ENCODE results near the gene TAF7. TPM values are rescaled to one million over a fixed set of nuclear protein-coding genes. Genes with fewer than 3 reads are reported as not detected.

The TAF7 gene, protein sequence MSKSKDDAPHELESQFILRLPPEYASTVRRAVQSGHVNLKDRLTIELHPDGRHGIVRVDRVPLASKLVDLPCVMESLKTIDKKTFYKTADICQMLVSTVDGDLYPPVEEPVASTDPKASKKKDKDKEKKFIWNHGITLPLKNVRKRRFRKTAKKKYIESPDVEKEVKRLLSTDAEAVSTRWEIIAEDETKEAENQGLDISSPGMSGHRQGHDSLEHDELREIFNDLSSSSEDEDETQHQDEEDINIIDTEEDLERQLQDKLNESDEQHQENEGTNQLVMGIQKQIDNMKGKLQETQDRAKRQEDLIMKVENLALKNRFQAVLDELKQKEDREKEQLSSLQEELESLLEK
- 67.1 and 89.5 TPM in 2 replicates for total RNA-seq

GRCh38 chr5:141320225-141321169 lies at the start of gene TAF7:
Gene TAF7 (minus strand): TSS chr5:141320784. CDS start chr5:141320044, 740 bp downstream.

DNA sequence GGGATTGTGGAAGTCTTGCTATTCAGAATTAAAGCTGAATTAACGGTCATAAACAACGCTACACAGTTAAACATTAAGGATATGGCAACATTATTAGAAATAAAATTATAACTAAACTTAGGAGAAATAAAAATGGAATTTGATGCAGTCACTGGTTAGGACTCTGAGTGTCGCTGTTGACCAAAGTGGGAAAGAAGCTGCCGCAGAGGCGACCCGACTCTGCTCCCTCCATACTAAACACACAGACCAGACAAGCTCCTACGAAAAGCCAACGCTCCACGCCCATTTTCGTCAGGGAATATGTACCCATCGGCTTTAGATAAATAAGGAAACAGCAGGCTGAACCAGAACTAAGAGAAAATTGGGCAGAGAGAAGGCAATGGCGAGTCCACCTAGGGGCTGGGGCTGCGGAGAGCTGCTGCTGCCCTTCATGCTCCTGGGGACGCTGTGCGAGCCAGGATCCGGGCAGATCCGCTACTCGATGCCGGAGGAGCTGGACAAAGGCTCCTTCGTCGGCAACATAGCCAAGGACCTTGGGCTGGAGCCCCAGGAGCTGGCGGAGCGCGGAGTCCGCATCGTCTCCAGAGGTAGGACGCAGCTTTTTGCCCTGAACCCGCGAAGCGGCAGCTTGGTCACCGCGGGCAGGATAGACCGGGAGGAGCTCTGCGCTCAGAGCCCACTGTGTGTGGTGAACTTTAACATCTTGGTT lies 43.5 kb upstream of the TAF7 start, which contains the start of gene PCDHGA5:
PCDHGA5 (plus strand) TSS at position 211 of the 709 bp plus-strand sequence; CDS start at position 380, 169 bp downstream.

GRCh38 chr5:141359790-141360426 lies 39.3 kb upstream of the TAF7 start, which contains the start of gene PCDHGB2:
Gene PCDHGB2 (plus strand): TSS chr5:141359994. CDS start chr5:141360136, 142 bp downstream.

DNA sequence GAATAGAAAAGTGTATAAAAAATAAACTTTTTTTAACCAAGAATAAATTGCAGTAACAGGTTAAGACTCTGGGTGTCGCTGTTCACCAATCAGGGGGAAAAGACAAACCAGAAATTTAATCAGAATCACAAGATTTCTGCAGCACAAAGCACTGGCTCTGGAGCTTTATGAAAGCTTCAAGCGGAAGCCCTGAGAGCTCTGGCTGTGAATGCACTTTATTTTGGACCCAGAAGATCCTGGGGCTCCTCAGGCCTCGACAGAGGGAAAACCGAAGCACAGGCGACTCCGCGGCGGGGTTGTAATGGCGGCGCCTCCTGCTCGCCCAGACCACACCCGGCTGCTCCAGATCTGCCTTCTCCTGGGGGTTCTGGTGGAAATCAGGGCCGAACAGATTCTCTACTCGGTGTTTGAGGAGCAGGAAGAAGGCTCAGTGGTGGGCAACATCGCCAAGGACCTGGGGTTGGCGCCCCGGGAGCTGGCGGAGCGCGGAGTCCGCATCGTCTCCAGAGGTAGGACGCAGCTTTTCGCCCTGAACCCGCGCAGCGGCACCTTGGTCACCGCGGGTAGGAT lies 34.4 kb upstream of the TAF7 start, which contains the start of gene PCDHGA4:
PCDHGA4 (plus strand) TSS at position 122 of the 570 bp plus-strand sequence; CDS start at position 209, 87 bp downstream.

DNA sequence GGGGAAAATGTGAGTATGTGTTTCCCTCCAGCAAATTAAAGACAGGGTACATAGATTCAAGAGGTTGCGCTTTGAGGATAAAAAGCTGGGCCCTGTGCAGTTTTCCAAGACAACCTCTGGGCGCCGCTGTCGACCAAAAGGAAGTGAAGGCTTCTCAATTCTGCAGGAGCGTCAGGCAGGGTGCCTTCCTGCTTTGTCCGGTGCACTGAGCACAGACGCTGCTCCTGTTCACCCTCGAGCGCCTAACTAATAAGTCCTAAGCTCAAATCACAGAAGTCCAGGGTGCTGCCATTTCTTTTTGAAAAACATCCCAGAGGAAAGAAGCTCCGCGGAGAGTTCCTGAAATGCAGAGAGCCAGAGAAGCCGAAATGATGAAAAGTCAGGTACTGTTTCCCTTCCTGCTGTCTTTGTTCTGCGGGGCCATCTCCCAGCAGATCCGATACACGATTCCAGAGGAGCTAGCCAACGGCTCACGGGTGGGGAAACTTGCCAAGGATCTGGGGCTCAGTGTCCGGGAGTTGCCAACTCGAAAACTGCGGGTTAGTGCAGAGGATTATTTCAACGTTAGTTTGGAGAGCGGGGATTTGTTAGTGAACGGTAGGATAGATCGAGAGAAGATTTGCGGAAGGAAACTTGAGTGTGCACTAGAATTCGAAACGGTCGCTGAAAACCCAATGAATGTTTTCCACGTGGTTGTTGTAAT lies 29.5 kb upstream of the TAF7 start, which contains the start of gene PCDHGB1:
PCDHGB1 (plus strand) TSS at position 183 of the 703 bp plus-strand sequence; CDS start at position 345, 162 bp downstream.

GRCh38 chr5:141343242-141343952 lies 22.8 kb upstream of the TAF7 start, which contains the start of gene PCDHGA3:
Gene PCDHGA3 (plus strand): TSS chr5:141343829. CDS start chr5:141344034, 205 bp downstream.

DNA sequence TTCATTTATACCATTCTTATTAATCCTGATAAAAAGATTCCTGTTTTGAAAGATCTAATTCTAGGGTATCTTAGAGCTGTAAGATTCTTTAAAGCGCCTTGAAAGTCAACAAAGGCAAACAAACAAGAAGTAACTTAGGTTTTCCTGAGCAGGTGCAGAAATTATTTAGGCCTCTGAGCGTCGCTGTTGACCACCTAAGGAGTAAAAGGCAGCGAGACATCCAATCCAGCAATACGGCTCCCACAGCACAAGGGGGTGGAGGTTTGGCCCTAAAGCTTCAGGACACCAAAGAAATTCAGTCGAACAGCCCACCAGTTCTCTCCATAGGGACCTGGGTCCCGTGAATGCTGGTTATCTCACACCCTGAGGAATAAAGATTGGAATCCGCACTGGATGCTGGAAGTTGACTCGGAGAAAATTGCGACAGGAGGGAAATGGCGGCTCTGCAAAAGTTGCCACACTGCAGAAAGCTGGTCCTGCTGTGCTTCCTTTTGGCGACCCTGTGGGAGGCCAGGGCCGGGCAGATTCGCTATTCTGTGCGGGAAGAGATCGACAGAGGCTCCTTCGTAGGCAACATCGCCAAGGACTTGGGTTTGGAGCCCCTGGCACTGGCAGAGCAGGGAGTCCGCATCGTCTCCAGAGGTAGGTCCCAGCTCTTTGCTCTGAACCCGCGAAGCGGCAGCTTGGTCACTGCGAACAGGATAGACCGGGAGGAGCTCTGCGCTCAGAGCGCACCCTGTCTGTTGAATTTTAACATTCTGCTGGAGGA lies 18.1 kb upstream of the TAF7 start, which contains the start of gene PCDHGA2:
PCDHGA2 (plus strand) TSS at position 223 of the 769 bp plus-strand sequence.

GRCh38 chr5:141330299-141331080 lies 9.9 kb upstream of the TAF7 start, which contains the start of gene PCDHGA1:
Gene PCDHGA1 (plus strand): TSS chr5:141330514.

GRCh38 chr5:141303756-141304155 lies 16.8 kb downstream of the TAF7 start, which contains the start of gene SLC25A2:
Gene SLC25A2 (minus strand): TSS chr5:141304049. CDS start chr5:141303865, 184 bp downstream.

Other genes with a start within 250 kb of the TAF7 start
- 1.3 and 8.4 TPM in 2 replicates for gene PCDHB2, start 226.2 kb downstream of the TAF7 start, total RNA-seq
- gene PCDHB3, start 220.3 kb downstream of the TAF7 start, total RNA-seq = 0.16 and 0.52 TPM in 2 replicates
- 0.94 TPM in 1 of 2 replicates, not detected in the other for gene PCDHB4, start 199.0 kb downstream of the TAF7 start, total RNA-seq
- gene PCDHB5, start 185.6 kb downstream of the TAF7 start, total RNA-seq = 0.32 and 3.3 TPM in 2 replicates
- gene PCDHB6, start 170.7 kb downstream of the TAF7 start, total RNA-seq = 0.16 and 0.17 TPM in 2 replicates
- 0.32 and 0.60 TPM in 2 replicates for gene PCDHB7, start 148.1 kb downstream of the TAF7 start, total RNA-seq
- gene PCDHB8, start 143.0 kb downstream of the TAF7 start, total RNA-seq = 0.32 and 0.69 TPM in 2 replicates
- gene PCDHB16, start 138.4 kb downstream of the TAF7 start, total RNA-seq = 0.16 and 2.1 TPM in 2 replicates
- gene PCDHB9, start 133.6 kb downstream of the TAF7 start, total RNA-seq = 0.16 and 0.69 TPM in 2 replicates
- 0.47 and 1.4 TPM in 2 replicates for gene PCDHB10, start 128.4 kb downstream of the TAF7 start, total RNA-seq
- gene PCDHB11, start 121.2 kb downstream of the TAF7 start, total RNA-seq = 0.16 and 0.69 TPM in 2 replicates
- 0.16 and 0.86 TPM in 2 replicates for gene PCDHB12, start 112.1 kb downstream of the TAF7 start, total RNA-seq
- 0.32 and 0.94 TPM in 2 replicates for gene PCDHB13, start 106.9 kb downstream of the TAF7 start, total RNA-seq
- gene PCDHB14, start 97.4 kb downstream of the TAF7 start, total RNA-seq = 0.63 and 2.6 TPM in 2 replicates
- 0.32 and 0.60 TPM in 2 replicates for gene PCDHB15, start 75.4 kb downstream of the TAF7 start, total RNA-seq
- gene SLC25A2, start 16.7 kb downstream of the TAF7 start, total RNA-seq = 0.32 TPM in 1 of 2 replicates, not detected in the other
- 1.3 and 1.9 TPM in 2 replicates for gene PCDHGA1, start 9.7 kb upstream of the TAF7 start, total RNA-seq
- 2.3 and 4.9 TPM in 2 replicates for gene PCDHGA2, start 18.0 kb upstream of the TAF7 start, total RNA-seq
- gene PCDHGA3, start 23.0 kb upstream of the TAF7 start, total RNA-seq = 1.0 and 1.9 TPM in 2 replicates
- gene PCDHGB1, start 29.3 kb upstream of the TAF7 start, total RNA-seq = 1.5 and 3.8 TPM in 2 replicates
- gene PCDHGA4, start 34.2 kb upstream of the TAF7 start, total RNA-seq = 1.1 and 4.7 TPM in 2 replicates
- gene PCDHGB2, start 39.2 kb upstream of the TAF7 start, total RNA-seq = 3.0 and 4.1 TPM in 2 replicates
- gene PCDHGA5, start 43.4 kb upstream of the TAF7 start, total RNA-seq = 1.6 and 2.0 TPM in 2 replicates
- 5.1 and 5.4 TPM in 2 replicates for gene PCDHGB3, start 49.5 kb upstream of the TAF7 start, total RNA-seq
- 2.4 and 3.9 TPM in 2 replicates for gene PCDHGA6, start 53.1 kb upstream of the TAF7 start, total RNA-seq
- gene PCDHGA7, start 62.0 kb upstream of the TAF7 start, total RNA-seq = 5.7 and 11.5 TPM in 2 replicates
- 26.7 and 34.0 TPM in 2 replicates for gene PCDHGB4, start 66.9 kb upstream of the TAF7 start, total RNA-seq
- gene PCDHGA8, start 71.8 kb upstream of the TAF7 start, total RNA-seq = 3.5 and 4.4 TPM in 2 replicates
- 33.0 and 33.1 TPM in 2 replicates for gene PCDHGB5, start 77.2 kb upstream of the TAF7 start, total RNA-seq
- gene PCDHGA9, start 82.0 kb upstream of the TAF7 start, total RNA-seq = 2.9 and 3.8 TPM in 2 replicates
- gene PCDHGB6, start 87.2 kb upstream of the TAF7 start, total RNA-seq = 3.0 and 3.7 TPM in 2 replicates
- gene PCDHGA10, start 92.2 kb upstream of the TAF7 start, total RNA-seq = 2.3 and 7.1 TPM in 2 replicates
- gene PCDHGB7, start 96.9 kb upstream of the TAF7 start, total RNA-seq = 5.2 and 9.9 TPM in 2 replicates
- 7.0 and 12.0 TPM in 2 replicates for gene PCDHGA11, start 100.3 kb upstream of the TAF7 start, total RNA-seq
- 7.4 and 15.8 TPM in 2 replicates for gene PCDHGA12, start 109.7 kb upstream of the TAF7 start, total RNA-seq
- 55.5 and 158 TPM in 2 replicates for gene PCDHGC3, start 155.2 kb upstream of the TAF7 start, total RNA-seq
- 3.2 and 3.3 TPM in 2 replicates for gene PCDHGC4, start 164.2 kb upstream of the TAF7 start, total RNA-seq
- 3.5 and 4.4 TPM in 2 replicates for gene PCDHGC5, start 168.3 kb upstream of the TAF7 start, total RNA-seq

Data from bronchial smooth muscle cell (primary cell).